Body of pancreas (tissue), 4 donors: Measurements from ENCODE around the gene ADRA1B.

Experiments
- CTCF ChIP-seq, 7 experiments: fragments of 450-650 bp in 4 of 7; fragments of 200-600 bp in 3 of 7; sonication (generic) in 3 of 7; IDR thresholded peaks; one replicate each; pipeline ENCODE4 v1.5.1; 2016 to 2019; ENCODE audit warnings: antibody characterized with exemption in 7 of 7
- POLR2A ChIP-seq, 3 donors: fragments of 450-650 bp; IDR thresholded peaks; one replicate each; pipeline ENCODE4 v1.6.1; 2016; ENCODE audit warnings: antibody characterized with exemption in 3 of 3, mild to moderate bottlenecking in 2 of 3

GRCh38 chr5:159877016-159877415 is 39.3 kb upstream of the ADRA1B start:
- TF ChIP-seq CTCF (IDR thresholded peaks at IDR 0.05) (no peak), POLR2A (IDR thresholded peaks at IDR 0.05) (no peak)
